HG03139 (cell line): ENCODE results near the gene HCST.
"Not testable (repeated sequence)": the region's sequence is repeated elsewhere in the genome, so short reads cannot be mapped to it uniquely, and the experiment has no call there.

Experiments
- ATAC-seq: cut with Tn5 transposase; IDR thresholded peaks from one replicate; pipeline ENCODE4 v1.9.1; 2021; ENCODE audit not compliant: unreplicated experiment

HCST gene, protein sequence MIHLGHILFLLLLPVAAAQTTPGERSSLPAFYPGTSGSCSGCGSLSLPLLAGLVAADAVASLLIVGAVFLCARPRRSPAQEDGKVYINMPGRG

DNA sequence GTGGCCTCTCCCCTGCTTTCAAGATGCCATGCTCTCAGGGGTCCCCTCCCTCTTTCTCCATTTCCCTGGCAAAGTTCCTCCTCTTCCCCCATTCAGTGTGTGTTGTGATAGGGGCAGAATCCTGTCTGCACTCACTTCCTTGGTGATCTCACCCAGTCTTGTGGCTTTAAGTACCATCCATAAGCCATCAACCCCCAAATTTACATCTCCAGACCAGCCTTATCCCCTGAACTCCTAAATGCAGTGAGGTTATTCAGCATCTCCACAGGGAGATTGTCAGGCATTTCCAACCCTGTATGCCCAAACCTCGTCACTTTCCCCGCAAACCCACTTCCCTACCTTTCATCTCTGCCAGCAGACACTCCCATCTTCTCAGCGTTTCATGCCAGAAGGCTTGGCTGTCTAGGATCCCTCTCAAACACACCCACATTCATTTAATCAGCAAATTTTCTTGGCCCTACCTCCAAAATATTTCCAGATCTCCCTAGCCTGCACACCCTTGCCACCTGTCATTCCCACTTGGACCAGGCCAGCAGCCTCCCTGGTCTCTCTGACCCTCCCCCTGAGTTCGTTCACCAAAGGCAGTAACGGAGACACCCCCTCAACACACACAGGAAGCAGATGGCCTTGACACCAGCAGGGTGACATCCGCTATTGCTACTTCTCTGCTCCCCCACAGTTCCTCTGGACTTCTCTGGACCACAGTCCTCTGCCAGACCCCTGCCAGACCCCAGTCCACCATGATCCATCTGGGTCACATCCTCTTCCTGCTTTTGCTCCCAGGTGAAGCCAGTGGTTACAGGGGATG lies at the start of gene HCST:
Gene HCST, plus strand, starts transcription at position 676 of the 808 bp plus-strand sequence. Its CDS starts 65 bp downstream, at position 741.
- no peak for ATAC-seq

DNA sequence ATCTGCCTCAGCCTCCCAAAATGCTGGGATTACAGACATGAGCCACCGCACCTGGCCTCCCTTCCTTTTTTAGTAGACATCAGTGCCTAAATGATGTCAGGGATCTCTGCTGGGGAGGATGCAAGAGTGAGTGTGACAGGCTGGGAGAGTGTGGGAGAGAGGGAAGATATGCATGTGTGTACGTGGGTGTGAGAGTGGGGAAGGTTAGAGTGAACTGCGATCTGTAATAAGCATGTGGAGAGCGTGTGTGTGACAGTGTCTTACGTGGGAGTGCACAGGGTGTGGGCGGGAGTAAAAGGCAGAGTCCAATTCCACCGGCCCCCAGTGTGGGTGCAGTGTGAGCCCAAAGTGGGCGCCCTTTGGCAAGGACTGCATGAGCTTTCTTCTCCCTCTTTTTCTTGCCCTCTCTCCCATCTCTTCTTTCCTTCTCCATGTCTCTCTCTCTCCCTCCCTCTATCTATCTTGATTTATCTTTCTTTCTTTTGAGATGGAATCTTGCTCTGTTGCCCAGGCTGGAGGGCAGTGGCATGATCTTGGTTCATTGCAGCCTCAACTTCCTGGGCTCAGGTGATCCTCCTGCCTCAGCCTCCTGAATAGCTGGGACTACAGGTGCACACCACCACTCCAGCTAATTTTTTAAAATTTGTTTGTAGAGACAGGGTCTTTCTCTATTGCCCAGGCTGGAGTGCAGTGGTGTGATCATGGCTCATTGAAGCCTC lies 49.1 kb upstream of the HCST start:
- no peak for ATAC-seq

DNA sequence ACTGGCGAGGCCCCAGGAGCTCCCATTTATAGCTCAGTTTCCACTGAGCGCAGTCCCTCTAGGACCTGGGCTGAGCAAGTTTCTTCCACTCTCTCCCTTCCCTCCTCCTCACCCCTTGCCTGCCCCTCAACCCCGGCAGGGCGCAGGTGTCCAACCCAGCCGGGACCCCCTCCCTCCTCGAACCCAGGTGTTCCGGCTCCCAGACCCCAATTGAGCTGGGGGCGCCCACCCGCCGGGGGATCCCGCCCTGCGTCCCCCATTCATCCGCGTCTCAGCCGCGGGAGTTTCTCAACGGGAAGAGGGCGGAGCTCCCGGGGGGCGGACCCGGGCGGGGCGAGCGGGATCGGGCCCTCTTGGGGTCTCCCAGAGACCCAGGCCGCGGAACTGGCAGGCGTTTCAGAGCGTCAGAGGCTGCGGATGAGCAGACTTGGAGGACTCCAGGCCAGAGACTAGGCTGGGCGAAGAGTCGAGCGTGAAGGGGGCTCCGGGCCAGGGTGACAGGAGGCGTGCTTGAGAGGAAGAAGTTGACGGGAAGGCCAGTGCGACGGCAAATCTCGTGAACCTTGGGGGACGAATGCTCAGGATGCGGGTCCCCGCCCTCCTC lies 45.7 kb upstream of the HCST start, which contains the start of gene KIRREL2:
Gene KIRREL2, plus strand, starts transcription at position 366 of the 604 bp plus-strand sequence. Its CDS starts 209 bp downstream, at position 575.
- ATAC-seq = no peak

DNA sequence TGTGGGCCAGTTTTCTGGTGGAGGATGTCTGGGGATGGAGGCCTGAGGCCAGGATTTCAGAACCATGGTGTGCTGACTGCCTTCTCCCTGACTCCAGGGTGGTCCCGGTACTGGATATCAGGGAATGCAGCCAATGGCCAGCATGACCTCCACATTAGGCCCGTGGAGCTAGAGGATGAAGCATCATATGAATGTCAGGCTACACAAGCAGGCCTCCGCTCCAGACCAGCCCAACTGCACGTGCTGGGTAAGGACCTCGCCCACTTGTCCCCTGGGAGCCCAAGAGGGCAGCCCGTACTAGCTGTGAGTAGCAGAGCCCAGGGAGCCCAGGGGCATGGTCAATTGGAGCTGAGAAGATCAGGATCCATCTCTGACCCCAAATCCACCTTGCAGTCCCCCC lies 44.0 kb upstream of the HCST start:
- no peak for ATAC-seq

DNA sequence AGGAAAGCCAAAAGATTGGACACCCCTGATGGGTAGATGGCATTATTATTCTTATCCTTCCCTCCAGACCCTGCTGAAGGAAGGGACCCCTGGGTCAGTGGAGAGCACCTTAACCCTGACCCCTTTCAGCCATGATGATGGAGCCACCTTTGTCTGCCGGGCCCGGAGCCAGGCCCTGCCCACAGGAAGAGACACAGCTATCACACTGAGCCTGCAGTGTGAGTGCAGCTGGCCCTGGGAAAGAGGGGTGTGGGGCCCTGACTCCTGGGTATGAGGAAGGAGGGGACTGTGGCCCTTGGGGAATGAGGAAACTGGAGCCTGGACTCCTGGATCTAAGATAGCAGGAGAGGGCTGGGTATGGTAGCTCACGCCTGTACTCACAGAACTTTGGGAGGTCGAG lies 42.9 kb upstream of the HCST start:
- no peak for ATAC-seq

DNA sequence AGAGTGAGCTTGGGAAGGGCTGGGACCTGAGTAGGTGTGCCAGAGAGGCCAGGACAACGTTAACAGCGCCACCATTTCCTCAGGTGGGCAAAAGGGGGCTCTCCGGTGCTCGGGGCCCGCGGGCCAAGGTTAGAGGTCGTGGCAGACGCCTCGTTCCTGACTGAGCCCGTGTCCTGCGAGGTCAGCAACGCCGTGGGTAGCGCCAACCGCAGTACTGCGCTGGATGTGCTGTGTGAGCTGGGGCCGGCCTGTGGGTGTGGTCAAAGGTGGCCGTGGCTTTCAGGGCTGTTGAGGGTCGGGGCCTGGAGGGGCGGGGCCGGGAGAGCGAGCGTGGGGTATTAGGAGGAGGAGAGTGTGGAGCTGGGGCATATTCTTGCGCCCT lies 41.9 kb upstream of the HCST start:
- ATAC-seq = no peak

DNA sequence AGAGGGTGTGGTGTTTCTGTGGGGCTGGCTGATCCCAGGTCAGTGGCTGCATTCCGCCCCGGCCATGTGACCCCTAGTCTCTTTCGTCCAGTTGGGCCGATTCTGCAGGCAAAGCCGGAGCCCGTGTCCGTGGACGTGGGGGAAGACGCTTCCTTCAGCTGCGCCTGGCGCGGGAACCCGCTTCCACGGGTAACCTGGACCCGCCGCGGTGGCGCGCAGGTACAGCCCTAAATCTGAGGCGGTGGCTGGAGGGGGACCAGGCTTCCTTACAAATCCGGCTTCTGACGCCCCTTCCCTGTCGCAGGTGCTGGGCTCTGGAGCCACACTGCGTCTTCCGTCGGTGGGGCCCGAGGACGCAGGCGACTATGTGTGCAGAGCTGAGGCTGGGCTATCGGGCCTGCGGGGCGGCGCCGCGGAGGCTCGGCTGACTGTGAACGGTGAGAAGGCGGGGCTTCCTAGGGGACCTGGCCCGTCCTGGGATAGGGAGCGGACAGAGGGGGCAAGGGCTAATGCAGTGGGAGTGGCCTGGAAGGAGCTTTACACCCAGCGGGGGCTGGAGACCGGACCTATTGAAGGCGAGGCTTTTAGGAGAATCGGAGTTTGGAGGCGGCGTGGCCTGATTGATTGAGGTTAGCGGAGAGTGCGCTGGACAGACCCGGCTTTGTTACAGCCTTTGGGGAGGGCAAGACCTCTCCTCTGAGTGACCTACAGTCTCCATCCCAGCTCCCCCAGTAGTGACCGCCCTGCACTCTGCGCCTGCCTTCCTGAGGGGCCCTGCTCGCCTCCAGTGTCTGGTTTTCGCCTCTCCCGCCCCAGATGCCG lies 41.3 kb upstream of the HCST start:
- ATAC-seq = no peak

DNA sequence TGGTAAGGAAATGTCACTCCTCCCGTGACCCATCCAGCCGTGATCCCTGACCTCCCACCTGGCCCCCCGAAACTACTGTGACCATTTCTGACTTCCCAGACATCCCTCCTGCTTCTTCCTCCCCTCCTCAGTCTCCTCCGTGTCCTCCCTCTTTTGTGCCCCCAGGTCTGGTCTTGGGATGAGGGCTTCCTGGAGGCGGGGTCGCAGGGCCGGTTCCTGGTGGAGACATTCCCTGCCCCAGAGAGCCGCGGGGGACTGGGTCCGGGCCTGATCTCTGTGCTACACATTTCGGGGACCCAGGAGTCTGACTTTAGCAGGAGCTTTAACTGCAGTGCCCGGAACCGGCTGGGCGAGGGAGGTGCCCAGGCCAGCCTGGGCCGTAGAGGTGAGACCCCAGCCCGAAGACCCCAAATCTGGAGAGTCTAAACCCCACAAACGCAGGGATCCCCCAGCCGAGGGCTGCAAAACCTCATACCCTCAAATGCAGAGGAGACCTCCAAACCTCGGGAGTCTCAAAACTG lies 40.6 kb upstream of the HCST start:
- ATAC-seq = no peak

DNA sequence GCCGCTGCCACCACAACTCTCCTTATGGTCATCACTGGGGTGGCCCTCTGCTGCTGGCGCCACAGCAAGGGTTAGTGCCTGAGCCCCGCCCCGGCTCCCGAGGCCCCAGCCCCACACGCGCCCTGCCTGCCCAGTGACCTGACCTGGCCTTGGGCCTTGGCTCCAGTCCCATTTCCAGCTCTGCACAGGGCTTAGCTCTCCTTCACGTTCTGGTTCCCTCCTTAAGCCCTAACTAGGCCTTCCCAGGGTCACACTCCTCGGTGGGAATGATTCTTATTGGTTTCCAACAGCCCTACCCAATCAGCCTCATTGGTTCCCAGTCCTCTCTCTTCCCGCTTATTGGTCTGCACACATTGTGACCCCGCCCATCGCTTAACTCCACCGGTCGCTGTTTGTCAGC lies 39.8 kb upstream of the HCST start:
- no peak for ATAC-seq

DNA sequence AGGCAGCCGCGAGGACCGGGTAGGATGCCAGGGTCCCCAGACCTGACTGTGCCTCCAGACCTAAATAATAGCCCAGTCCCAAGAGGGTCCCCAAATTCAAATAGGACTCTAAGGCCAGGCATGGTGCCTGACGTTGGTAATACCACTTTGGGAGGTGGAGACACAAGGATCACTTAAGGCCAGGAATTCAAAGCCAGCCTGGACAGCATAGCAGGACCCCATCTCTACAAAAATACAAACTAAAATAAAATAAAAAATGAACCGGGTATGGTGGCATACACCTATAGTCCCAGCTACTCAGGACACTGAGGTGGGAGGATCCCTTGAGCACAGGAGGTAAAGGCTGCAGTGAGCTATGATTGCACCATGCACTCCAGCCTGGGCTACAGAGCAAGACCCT lies 39.3 kb upstream of the HCST start:
- no peak for ATAC-seq

DNA sequence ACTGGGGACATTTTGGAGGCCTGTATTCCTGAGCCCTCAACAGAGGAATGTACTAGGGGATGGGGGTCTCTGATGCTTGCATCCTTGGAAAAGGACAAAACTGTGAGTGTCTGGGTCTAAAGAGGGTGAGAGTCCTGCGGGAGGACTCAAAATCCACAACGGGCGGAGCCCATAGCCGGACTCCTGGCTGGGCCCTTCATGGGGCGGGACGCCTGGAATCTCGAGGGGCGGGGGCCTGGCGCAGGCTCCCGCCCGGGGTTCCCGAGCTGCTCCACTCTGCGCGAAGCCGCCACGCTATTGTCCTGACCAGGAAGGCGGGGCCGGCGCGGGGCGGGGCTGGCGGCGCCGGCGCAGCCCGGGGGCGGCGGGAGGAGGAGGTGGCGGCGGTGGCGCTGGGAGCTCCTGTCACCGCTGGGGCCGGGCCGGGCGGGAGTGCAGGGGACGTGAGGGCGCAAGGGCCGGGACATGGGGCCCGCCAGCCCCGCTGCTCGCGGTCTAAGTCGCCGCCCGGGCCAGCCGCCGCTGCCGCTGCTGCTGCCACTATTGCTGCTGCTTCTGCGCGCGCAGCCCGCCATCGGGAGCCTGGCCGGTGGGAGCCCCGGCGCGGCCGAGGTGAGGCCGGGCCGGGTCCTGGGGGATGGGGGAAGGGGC lies 34.0 kb upstream of the HCST start, which contains the start of gene APLP1:
Gene APLP1, plus strand, starts transcription at position 403 of the 651 bp plus-strand sequence. Its CDS starts 63 bp downstream, at position 466.
- ATAC-seq = no peak

DNA sequence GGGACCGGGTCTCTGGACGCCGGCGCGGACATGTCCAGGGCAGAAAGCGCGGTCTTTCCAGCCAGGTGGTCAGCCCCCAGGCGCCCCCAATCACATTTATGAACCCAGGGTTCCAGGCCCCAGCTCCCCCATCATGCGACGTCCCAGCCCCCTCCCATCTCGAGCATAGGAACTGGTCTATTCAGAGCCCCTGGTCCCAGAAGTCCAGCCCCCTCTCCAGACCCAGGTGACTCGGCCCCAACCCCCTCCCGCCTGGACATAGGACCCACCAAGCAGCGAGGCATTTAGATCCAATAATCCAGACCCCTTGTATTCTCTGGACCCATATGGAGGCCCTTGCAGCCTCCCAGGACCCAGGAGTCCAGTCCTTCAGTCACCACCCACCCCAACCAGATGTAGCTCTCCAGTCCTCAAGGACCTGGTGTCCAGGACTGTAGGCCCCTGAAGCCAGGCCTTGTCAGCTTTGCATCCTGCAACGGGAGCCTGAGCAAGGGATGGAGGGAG lies 33.5 kb upstream of the HCST start:
- ATAC-seq = no peak

DNA sequence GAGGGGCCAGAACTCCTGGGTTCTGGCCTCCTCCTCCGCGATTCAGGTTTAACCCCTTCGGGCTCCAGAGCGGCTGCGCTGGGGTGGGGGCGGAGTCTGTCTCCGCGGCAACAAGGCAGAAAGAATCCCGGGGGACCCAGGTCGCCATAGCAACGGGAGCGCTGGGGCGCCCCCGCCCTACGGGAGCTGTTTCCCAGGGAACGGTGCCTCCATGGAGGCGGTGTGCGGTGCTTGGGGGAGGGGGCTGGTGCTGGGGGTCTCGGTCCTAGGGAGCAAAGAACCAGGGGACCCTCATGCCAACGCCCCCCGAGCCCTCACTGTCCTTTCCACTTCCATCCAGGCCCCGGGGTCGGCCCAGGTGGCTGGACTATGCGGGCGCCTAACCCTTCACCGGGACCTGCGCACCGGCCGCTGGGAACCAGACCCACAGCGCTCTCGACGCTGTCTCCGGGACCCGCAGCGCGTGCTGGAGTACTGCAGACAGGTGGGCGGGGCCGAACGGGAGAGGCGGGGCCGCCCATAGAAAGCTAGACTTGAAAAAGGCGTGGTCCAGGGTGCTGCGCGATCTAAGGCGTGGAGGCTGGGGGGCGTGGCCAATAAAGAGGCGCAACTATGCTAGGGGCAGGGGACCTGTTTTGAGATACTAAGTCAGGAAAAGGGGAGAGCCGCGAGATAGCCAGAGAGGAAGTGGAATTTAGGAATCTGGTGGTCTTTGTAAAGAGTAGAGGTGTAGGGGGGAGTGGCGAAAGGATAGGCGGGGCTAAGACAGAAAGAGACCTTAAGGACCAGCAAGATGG lies 32.8 kb upstream of the HCST start:
- ATAC-seq = no peak

DNA sequence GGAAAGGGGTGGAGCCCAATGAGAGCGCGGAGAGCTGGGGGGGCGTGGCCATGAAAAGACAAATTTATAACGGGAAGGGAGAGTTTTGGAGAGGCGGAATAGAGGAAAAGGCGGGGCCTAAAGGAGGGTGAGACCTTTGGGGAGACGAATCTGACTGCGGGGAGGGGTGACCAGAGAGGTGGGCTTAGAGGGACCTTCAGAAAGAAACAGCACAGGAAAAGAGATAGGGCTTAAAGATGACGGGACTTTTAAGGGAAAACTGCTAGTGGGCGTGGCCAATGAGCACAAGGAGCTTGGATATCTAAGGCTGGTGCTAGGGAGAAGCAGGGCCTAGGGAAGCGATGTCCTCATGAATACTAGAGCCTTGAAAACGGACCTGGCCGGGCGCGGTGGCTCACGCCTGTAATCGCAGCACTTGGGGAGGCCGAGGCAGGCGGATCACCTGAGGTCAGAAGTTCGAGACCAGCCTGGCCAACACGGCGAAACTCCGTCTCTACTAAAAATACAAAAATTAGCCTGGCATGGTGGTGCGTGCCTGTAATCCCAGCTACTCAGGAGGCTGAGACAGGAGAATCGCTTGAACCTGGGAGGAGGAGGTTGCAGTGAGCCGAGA lies 32.1 kb upstream of the HCST start:
- ATAC-seq = not testable (repeated sequence)

DNA sequence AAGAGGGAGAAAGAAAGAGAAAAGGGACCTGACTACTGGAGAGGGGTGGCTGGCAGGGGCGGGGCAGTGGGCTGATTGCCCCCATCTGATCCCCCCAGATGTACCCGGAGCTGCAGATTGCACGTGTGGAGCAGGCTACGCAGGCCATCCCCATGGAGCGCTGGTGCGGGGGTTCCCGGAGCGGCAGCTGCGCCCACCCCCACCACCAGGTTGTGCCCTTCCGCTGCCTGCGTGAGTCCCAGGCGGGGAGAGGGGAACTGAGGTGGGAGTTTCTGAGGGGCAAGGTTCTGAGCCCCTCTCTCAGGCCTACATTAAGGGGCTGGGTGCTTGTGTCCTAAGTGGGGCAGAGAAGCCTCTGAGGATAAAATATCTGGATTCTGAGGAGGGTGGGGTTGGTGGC lies 31.5 kb upstream of the HCST start:
- no peak for ATAC-seq

DNA sequence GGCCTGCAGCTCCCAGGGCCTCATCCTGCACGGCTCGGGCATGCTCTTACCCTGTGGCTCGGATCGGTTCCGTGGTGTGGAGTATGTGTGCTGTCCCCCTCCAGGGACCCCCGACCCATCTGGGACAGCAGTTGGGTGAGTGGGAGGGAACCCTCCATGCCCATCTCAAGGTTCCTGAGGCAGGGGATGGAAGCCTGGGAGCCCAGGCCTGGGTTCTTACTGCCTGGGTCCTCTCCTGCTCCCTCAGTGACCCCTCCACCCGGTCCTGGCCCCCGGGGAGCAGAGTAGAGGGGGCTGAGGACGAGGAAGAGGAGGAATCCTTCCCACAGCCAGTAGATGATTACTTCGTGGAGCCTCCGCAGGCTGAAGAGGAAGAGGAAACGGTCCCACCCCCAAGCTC lies 30.7 kb upstream of the HCST start:
- no peak for ATAC-seq

DNA sequence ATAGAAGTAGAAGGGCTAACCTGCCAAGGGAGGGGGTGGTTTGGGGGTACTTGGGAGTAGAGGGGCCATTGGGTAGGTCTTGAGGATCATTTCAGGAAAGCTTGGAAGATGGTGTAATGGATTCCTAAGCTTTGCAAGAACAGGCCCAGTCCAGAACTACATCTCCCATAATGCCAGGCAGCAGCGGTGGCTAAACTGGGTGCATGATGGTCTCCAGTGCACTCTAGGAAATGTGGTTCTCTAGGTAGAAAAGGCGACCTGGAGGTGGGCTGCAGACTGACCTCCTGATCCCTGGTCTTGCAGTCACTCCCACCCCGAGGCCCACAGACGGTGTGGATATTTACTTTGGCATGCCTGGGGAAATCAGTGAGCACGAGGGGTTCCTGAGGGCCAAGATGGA lies 30.1 kb upstream of the HCST start:
- ATAC-seq = no peak

DNA sequence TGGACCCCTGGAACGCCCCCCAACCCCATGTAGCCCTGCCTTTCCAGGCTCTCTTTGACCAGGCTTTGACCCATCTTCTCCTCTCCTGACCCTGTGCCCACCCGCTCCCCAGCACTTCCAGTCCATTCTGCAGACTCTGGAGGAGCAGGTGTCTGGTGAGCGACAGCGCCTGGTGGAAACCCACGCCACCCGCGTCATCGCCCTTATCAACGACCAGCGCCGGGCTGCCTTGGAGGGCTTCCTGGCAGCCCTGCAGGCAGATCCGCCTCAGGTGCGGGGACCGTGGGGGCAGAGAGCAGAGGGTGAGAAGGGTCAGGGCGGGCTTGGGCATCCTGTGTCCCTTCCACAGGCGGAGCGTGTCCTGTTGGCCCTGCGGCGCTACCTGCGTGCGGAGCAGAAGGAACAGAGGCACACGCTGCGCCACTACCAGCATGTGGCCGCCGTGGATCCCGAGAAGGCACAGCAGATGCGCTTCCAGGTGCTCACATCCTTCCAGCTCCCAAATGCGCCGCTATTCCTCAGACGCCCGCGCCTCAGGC lies 27.9 kb upstream of the HCST start:
- no peak for ATAC-seq
